Activated gamma-delta T cell (primary cell): ENCODE data around the gene NUDT6.
"Not testable (repeated sequence)": the region's sequence is repeated elsewhere in the genome, so short reads cannot be mapped to it uniquely, and the experiment has no call there.

Source experiments
- DNase-seq: peaks from one replicate; lab custom pipeline; 2025; lab: John Stamatoyannopoulos, UW
- total RNA-seq, 2 donors: gene quantifications; one replicate each; lab custom pipeline; 2026; lab: John Stamatoyannopoulos, UW

NUDT6 gene
- total RNA-seq = 2.5 to 2.6 reads per million in 2 donors

GRCh38 chr4:122921971-122922876 is at the start of gene NUDT6:
Gene NUDT6 (minus strand): TSS chr4:122922597. CDS start chr4:122922572, 25 bp downstream.
- DNase-seq = peak; percentile 22

- DNase-seq = no peak
Measured at GRCh38 chr4:122968227-122968812, 45.9 kb upstream of the NUDT6 start.

GRCh38 chr4:122967231-122967630 is 44.8 kb upstream of the NUDT6 start:
- DNase-seq = no peak

GRCh38 chr4:122966201-122966600 is 43.8 kb upstream of the NUDT6 start:
- DNase-seq = no peak

GRCh38 chr4:122963216-122963615 is 40.8 kb upstream of the NUDT6 start:
- DNase-seq = no peak

GRCh38 chr4:122960611-122961000 is 38.2 kb upstream of the NUDT6 start:
- no peak for DNase-seq

GRCh38 chr4:122959981-122960610 is 37.7 kb upstream of the NUDT6 start:
- DNase-seq = no peak

GRCh38 chr4:122959441-122959840 is 37.0 kb upstream of the NUDT6 start:
- no peak for DNase-seq

GRCh38 chr4:122958505-122958904 is 36.1 kb upstream of the NUDT6 start:
- no peak for DNase-seq

GRCh38 chr4:122953924-122954323 is 31.5 kb upstream of the NUDT6 start:
- DNase-seq = no peak

GRCh38 chr4:122952028-122952427 is 29.6 kb upstream of the NUDT6 start:
- no peak for DNase-seq

GRCh38 chr4:122948671-122949070 is 26.3 kb upstream of the NUDT6 start:
- no peak for DNase-seq

- no peak for DNase-seq
Measured at GRCh38 chr4:122946142-122946541, 23.7 kb upstream of the NUDT6 start.

GRCh38 chr4:122945136-122945535 is 22.7 kb upstream of the NUDT6 start:
- not testable (repeated sequence) for DNase-seq

GRCh38 chr4:122932763-122933162 is 10.4 kb upstream of the NUDT6 start:
- no peak for DNase-seq

GRCh38 chr4:122930862-122931261 is 8.5 kb upstream of the NUDT6 start:
- no peak for DNase-seq

- no peak for DNase-seq
Measured at GRCh38 chr4:122928930-122929329, 6.5 kb upstream of the NUDT6 start.

- DNase-seq = peak; percentile 44
Measured at GRCh38 chr4:122922877-122923511, 597 bp upstream of the NUDT6 start.

- DNase-seq = no peak
Measured at GRCh38 chr4:122921300-122921699, 1.1 kb downstream of the NUDT6 start.

GRCh38 chr4:122920473-122920872 is 1.9 kb downstream of the NUDT6 start:
- no peak for DNase-seq

- no peak for DNase-seq
Measured at GRCh38 chr4:122917731-122918130, 4.7 kb downstream of the NUDT6 start.

- DNase-seq = no peak
Measured at GRCh38 chr4:122914938-122915337, 7.5 kb downstream of the NUDT6 start.
